Measurements from ENCODE around the gene PTN. TPM values are rescaled to one million over a fixed set of nuclear protein-coding genes. Genes with fewer than 3 reads are reported as not detected.

PTN gene
- total RNA-seq, 1 donor from 2014 or later: 207 TPM

- Mint-ChIP-seq H3K9me3 (peaks cover 6% of the 10 kb centered on the region), H3K27ac (no peak overlapping the region), H3K36me3 (peaks cover 56% of the 10 kb centered on the region), H3K4me3 (no peak overlapping the region), H3K4me1 (peaks cover 2% of the 10 kb centered on the region), H3K27me3 (ENCODE audit: insufficient read depth, low read depth) (no peaks in the 10 kb centered on the region)
- no peaks in the 10 kb centered on the region for H3F3A ChIP-seq (ENCODE audit: low read depth)
- no peak for TF ChIP-seq EZH2 (IDR thresholded peaks at IDR 0.05)
- TF ChIP-seq EZH2phosphoT487 (IDR thresholded peaks at IDR 0.05): no peak
- no peak for TF ChIP-seq CTCF (IDR thresholded peaks at IDR 0.05)
- no peak overlapping the region for H3K4me2 ChIP-seq
- no peaks in the 10 kb centered on the region for H3K79me2 ChIP-seq (ENCODE audit: low read depth)
- no peak for DNase-seq (ENCODE audit: low spot score)
- H4K20me1 ChIP-seq (ENCODE audit: low read depth): no peaks in the 10 kb centered on the region
- no peak overlapping the region for H3K9ac ChIP-seq
- no peaks in the 10 kb centered on the region for H3K4me1 ChIP-seq
- no peaks in the 10 kb centered on the region for H3K36me3 ChIP-seq
- no peak overlapping the region for H2AFZ ChIP-seq (replicated peaks)
- H3K27me3 ChIP-seq: no peaks in the 10 kb centered on the region
- H3K4me3 ChIP-seq: no peak overlapping the region
- H3K27ac ChIP-seq: no peak overlapping the region
- no peaks in the 10 kb centered on the region for H3K9me3 ChIP-seq (ENCODE audit: low read depth)
Observed at GRCh38 chr7:137262599-137262998, 80.9 kb downstream of the PTN start.

GRCh38 chr7:137258552-137258951, 85.0 kb downstream of the PTN start:
- TF ChIP-seq EZH2phosphoT487 (IDR thresholded peaks at IDR 0.05) (no peak), EZH2 (IDR thresholded peaks at IDR 0.05) (no peak), CTCF (IDR thresholded peaks at IDR 0.05) (no peak)
- Mint-ChIP-seq H3K27ac (no peak overlapping the region), H3K9me3 (peaks cover 2% of the 10 kb centered on the region), H3K4me1 (no peaks in the 10 kb centered on the region), H3K27me3 (ENCODE audit: insufficient read depth, low read depth) (no peaks in the 10 kb centered on the region), H3K4me3 (no peak overlapping the region), H3K36me3 (peaks cover 60% of the 10 kb centered on the region)
- H2AFZ ChIP-seq (replicated peaks): no peak overlapping the region
- no peaks in the 10 kb centered on the region for H3K4me1 ChIP-seq
- no peak overlapping the region for H3K4me2 ChIP-seq
- no peaks in the 10 kb centered on the region for H3K36me3 ChIP-seq
- no peaks in the 10 kb centered on the region for H3K27me3 ChIP-seq
- no peak overlapping the region for H3K4me3 ChIP-seq
- H3K9me3 ChIP-seq (ENCODE audit: low read depth): no peaks in the 10 kb centered on the region
- no peaks in the 10 kb centered on the region for H3F3A ChIP-seq (ENCODE audit: low read depth)
- H3K79me2 ChIP-seq (ENCODE audit: low read depth): no peaks in the 10 kb centered on the region
- no peak overlapping the region for H3K27ac ChIP-seq
- no peak overlapping the region for H3K9ac ChIP-seq
- no peaks in the 10 kb centered on the region for H4K20me1 ChIP-seq (ENCODE audit: low read depth)
- no peak for DNase-seq (ENCODE audit: low spot score)

GRCh38 chr7:137254766-137255165, 88.8 kb downstream of the PTN start:
- Histone ChIP-seq H3K79me2 (ENCODE audit: low read depth) (no peaks in the 10 kb centered on the region), H3K4me2 (no peak overlapping the region), H3K4me3 (no peak overlapping the region), H3K4me1 (no peaks in the 10 kb centered on the region), H4K20me1 (ENCODE audit: low read depth) (no peaks in the 10 kb centered on the region), H3K9me3 (ENCODE audit: low read depth) (no peaks in the 10 kb centered on the region), H3F3A (ENCODE audit: low read depth) (no peaks in the 10 kb centered on the region), H3K9ac (no peak overlapping the region), H2AFZ (replicated peaks) (no peak overlapping the region), H3K27me3 (no peaks in the 10 kb centered on the region), H3K27ac (no peak overlapping the region), H3K36me3 (no peaks in the 10 kb centered on the region)
- no peak for DNase-seq (ENCODE audit: low spot score)
- Mint-ChIP-seq H3K4me1 (no peaks in the 10 kb centered on the region), H3K27ac (no peak overlapping the region), H3K36me3 (peaks cover 68% of the 10 kb centered on the region), H3K4me3 (no peak overlapping the region), H3K27me3 (ENCODE audit: insufficient read depth, low read depth) (no peaks in the 10 kb centered on the region), H3K9me3 (no peaks in the 10 kb centered on the region)
- TF ChIP-seq EZH2 (IDR thresholded peaks at IDR 0.05) (no peak), EZH2phosphoT487 (IDR thresholded peaks at IDR 0.05) (no peak), CTCF (IDR thresholded peaks at IDR 0.05) (no peak)
